Panc1 (cell line): ENCODE results near the gene BCAS3.

ENCODE experiments used
- CTCF ChIP-seq: fragments of 450-650 bp; IDR thresholded peaks from 2 replicates; pipeline ENCODE4 v1.5.1; 2017; ENCODE audit warnings: mild to moderate bottlenecking
- POLR2AphosphoS5 ChIP-seq: IDR thresholded peaks from 2 replicates; pipeline ENCODE4 v1.6.1; 2012; ENCODE audit warnings: mild to moderate bottlenecking, low read depth, low read length, moderate library complexity
- SIN3A ChIP-seq: IDR thresholded peaks from 2 replicates; pipeline ENCODE4 v1.6.1; 2012; ENCODE audit warnings: low read depth, mild to moderate bottlenecking, low read length, moderate library complexity, borderline replicate concordance; ENCODE audit not compliant: insufficient read depth
- TCF7L2 ChIP-seq: IDR thresholded peaks from 2 replicates; pipeline ENCODE4 v1.6.1; 2011; ENCODE audit warnings: mild to moderate bottlenecking, low read depth, low read length, inconsistent platforms
- TF ChIP-seq, protein P1 (sequence below), 2 experiments: IDR thresholded peaks; 2 replicates each; pipeline ENCODE4 v1.6.1; 2011 to 2012; ENCODE audit warnings: low read depth in 2 of 2, control low read depth in 1 of 2, low read length in 1 of 2, mild to moderate bottlenecking in 1 of 2, moderate library complexity in 1 of 2; ENCODE audit not compliant: insufficient read depth in 1 of 2

GRCh38 chr17:61378658-61379456 is 701.2 kb downstream of the BCAS3 start:
- TF ChIP-seq CTCF (no peak), POLR2AphosphoS5 (no peak), TCF7L2 (no peak), SIN3A (no peak)
- TF ChIP-seq, protein P1, sequence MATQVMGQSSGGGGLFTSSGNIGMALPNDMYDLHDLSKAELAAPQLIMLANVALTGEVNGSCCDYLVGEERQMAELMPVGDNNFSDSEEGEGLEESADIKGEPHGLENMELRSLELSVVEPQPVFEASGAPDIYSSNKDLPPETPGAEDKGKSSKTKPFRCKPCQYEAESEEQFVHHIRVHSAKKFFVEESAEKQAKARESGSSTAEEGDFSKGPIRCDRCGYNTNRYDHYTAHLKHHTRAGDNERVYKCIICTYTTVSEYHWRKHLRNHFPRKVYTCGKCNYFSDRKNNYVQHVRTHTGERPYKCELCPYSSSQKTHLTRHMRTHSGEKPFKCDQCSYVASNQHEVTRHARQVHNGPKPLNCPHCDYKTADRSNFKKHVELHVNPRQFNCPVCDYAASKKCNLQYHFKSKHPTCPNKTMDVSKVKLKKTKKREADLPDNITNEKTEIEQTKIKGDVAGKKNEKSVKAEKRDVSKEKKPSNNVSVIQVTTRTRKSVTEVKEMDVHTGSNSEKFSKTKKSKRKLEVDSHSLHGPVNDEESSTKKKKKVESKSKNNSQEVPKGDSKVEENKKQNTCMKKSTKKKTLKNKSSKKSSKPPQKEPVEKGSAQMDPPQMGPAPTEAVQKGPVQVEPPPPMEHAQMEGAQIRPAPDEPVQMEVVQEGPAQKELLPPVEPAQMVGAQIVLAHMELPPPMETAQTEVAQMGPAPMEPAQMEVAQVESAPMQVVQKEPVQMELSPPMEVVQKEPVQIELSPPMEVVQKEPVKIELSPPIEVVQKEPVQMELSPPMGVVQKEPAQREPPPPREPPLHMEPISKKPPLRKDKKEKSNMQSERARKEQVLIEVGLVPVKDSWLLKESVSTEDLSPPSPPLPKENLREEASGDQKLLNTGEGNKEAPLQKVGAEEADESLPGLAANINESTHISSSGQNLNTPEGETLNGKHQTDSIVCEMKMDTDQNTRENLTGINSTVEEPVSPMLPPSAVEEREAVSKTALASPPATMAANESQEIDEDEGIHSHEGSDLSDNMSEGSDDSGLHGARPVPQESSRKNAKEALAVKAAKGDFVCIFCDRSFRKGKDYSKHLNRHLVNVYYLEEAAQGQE (IDR thresholded peaks at IDR 0.05; ENCODE audit: insufficient read depth in 1 of 2, low read depth in 2 of 2, low read length in 1 of 2) = no peak
